ENCODE results near the gene XCL2. TPM values are rescaled to one million over a fixed set of nuclear protein-coding genes. Genes with fewer than 3 reads are reported as not detected.

XCL2 gene
- polyA plus RNA-seq, 1 donor from 2014 or later, result not detected

DNA sequence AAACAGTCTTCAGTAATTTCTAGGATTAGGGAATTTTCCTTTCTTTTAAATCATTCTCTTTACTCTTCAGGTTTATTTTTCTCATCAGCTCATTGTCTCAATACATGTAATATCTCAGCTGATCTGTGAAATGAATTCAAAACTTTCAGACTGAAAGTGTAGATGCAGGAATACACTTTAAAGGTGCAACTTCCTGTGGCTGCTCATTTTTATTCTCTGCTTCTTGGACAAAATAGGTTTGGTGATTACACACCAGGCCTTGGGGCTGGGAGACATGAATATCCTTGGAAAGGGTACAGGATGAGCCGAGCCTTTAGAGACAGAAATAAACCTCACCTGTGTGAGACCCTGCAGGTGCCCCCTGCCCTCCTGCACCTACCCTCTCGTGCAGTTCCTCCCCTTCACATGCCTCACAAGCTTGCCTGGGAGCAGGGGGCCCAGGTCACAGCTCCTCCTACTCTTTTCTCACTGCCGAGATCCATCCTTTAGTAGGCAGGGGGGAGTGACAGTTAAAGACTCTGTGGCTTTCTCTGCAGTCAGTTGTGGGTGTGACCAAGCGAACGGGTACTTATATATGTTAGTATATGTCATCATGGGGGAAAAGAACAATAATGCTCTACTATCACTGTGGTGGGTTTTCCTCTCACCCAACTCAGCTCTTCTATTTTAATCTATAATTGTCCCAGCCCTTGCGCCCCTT, 23.6 kb downstream of the XCL2 start:
- H4K20me1 ChIP-seq (ENCODE audit: insufficient read depth), result no peaks in the 10 kb centered on the region
- H3K36me3 ChIP-seq (ENCODE audit: insufficient read depth, low read length), result no peaks in the 10 kb centered on the region
- H3F3A ChIP-seq (ENCODE audit: insufficient read depth, low read length, poor library complexity, severe bottlenecking), result no peaks in the 10 kb centered on the region
- no peak overlapping the region for H2AFZ ChIP-seq (ENCODE audit: low read depth, low read length)
- H3K79me2 ChIP-seq (replicated peaks; ENCODE audit: insufficient read depth, low read length), result no peaks in the 10 kb centered on the region
- H3K27ac ChIP-seq (ENCODE audit: low read length), result no peak overlapping the region
- H3K9ac ChIP-seq (ENCODE audit: low read length), result no peak overlapping the region
- no peaks in the 10 kb centered on the region for H3K27me3 ChIP-seq (ENCODE audit: insufficient read depth, low read depth, low read length)
- H3K9me2 ChIP-seq (ENCODE audit: insufficient read depth, low read length), result no peaks in the 10 kb centered on the region
- H3K4me3 ChIP-seq (ENCODE audit: low read length), result no peak overlapping the region
- H3K4me2 ChIP-seq (ENCODE audit: low read length), result no peak overlapping the region
- no peak for TF ChIP-seq EP300 (conservative IDR thresholded peaks at IDR 0.05; ENCODE audit: poor library complexity, severe bottlenecking)
- no peaks in the 10 kb centered on the region for H3K9me3 ChIP-seq (ENCODE audit: low read length)

DNA sequence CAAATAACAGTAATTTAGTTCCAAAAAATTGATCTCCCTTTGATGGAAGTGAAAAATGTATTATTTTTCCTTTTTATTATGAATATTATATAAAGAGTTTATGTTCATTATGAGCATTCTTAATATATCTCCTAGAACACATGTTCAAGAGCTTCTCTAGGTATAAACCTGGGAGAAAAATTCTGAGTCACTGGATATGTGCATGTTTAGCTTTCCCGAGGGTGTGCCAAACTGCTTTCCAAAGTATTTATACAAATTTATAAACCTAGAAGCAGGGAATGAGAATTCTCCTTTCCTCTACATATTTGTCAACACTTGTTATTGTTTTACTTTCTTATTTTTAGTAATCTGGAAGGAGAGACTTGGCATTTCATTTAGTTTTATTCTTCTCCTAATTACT, 25.0 kb downstream of the XCL2 start:
- Histone ChIP-seq H3K27ac (ENCODE audit: low read length) (no peak overlapping the region), H3K36me3 (ENCODE audit: insufficient read depth, low read length) (no peaks in the 10 kb centered on the region), H4K20me1 (ENCODE audit: insufficient read depth) (no peaks in the 10 kb centered on the region), H3K9ac (ENCODE audit: low read length) (no peak overlapping the region), H3F3A (ENCODE audit: insufficient read depth, low read length, poor library complexity, severe bottlenecking) (no peaks in the 10 kb centered on the region), H3K79me2 (replicated peaks; ENCODE audit: insufficient read depth, low read length) (no peaks in the 10 kb centered on the region), H3K9me2 (ENCODE audit: insufficient read depth, low read length) (no peaks in the 10 kb centered on the region), H3K4me3 (ENCODE audit: low read length) (no peak overlapping the region), H3K9me3 (ENCODE audit: low read length) (no peaks in the 10 kb centered on the region), H3K27me3 (ENCODE audit: insufficient read depth, low read depth, low read length) (no peaks in the 10 kb centered on the region), H2AFZ (ENCODE audit: low read depth, low read length) (no peak overlapping the region), H3K4me2 (ENCODE audit: low read length) (no peak overlapping the region)
- TF ChIP-seq EZH2 (IDR thresholded peaks at IDR 0.05; ENCODE audit: borderline replicate concordance, insufficient read depth, low read length, poor library complexity, severe bottlenecking) (no peak), SMC3 (conservative IDR thresholded peaks at IDR 0.05; ENCODE audit: poor library complexity) (no peak), EP300 (conservative IDR thresholded peaks at IDR 0.05; ENCODE audit: poor library complexity, severe bottlenecking) (no peak), TAF1 (IDR thresholded peaks at IDR 0.05; ENCODE audit: low read depth) (no peak), RAD21 (conservative IDR thresholded peaks at IDR 0.05) (no peak), MXI1 (conservative IDR thresholded peaks at IDR 0.05; ENCODE audit: poor library complexity, severe bottlenecking) (no peak), POLR2AphosphoS5 (IDR thresholded peaks at IDR 0.05) (no peak)
- TF ChIP-seq, protein P1, sequence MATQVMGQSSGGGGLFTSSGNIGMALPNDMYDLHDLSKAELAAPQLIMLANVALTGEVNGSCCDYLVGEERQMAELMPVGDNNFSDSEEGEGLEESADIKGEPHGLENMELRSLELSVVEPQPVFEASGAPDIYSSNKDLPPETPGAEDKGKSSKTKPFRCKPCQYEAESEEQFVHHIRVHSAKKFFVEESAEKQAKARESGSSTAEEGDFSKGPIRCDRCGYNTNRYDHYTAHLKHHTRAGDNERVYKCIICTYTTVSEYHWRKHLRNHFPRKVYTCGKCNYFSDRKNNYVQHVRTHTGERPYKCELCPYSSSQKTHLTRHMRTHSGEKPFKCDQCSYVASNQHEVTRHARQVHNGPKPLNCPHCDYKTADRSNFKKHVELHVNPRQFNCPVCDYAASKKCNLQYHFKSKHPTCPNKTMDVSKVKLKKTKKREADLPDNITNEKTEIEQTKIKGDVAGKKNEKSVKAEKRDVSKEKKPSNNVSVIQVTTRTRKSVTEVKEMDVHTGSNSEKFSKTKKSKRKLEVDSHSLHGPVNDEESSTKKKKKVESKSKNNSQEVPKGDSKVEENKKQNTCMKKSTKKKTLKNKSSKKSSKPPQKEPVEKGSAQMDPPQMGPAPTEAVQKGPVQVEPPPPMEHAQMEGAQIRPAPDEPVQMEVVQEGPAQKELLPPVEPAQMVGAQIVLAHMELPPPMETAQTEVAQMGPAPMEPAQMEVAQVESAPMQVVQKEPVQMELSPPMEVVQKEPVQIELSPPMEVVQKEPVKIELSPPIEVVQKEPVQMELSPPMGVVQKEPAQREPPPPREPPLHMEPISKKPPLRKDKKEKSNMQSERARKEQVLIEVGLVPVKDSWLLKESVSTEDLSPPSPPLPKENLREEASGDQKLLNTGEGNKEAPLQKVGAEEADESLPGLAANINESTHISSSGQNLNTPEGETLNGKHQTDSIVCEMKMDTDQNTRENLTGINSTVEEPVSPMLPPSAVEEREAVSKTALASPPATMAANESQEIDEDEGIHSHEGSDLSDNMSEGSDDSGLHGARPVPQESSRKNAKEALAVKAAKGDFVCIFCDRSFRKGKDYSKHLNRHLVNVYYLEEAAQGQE (IDR thresholded peaks at IDR 0.05; ENCODE audit: borderline replicate concordance), result no peak
- TF ChIP-seq, protein P2, sequence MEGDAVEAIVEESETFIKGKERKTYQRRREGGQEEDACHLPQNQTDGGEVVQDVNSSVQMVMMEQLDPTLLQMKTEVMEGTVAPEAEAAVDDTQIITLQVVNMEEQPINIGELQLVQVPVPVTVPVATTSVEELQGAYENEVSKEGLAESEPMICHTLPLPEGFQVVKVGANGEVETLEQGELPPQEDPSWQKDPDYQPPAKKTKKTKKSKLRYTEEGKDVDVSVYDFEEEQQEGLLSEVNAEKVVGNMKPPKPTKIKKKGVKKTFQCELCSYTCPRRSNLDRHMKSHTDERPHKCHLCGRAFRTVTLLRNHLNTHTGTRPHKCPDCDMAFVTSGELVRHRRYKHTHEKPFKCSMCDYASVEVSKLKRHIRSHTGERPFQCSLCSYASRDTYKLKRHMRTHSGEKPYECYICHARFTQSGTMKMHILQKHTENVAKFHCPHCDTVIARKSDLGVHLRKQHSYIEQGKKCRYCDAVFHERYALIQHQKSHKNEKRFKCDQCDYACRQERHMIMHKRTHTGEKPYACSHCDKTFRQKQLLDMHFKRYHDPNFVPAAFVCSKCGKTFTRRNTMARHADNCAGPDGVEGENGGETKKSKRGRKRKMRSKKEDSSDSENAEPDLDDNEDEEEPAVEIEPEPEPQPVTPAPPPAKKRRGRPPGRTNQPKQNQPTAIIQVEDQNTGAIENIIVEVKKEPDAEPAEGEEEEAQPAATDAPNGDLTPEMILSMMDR (IDR thresholded peaks at IDR 0.05; ENCODE audit: poor library complexity, severe bottlenecking), result no peak

Data from neural cell (in vitro differentiated cells).